Breast epithelium (tissue), 3 donors: ENCODE data around the gene ZNF813.
A peak's percentile ranks its signal among the peaks of the same experiment; 100 is the strongest.
"Not testable (repeated sequence)": the region's sequence is repeated elsewhere in the genome, so short reads cannot be mapped to it uniquely, and the experiment has no call there.

Source experiments
- POLR2A ChIP-seq: fragments of 450-650 bp; IDR thresholded peaks from one replicate; pipeline ENCODE4 v1.6.1; 2016; ENCODE audit warnings: antibody characterized with exemption, mild to moderate bottlenecking, moderate library complexity
- POLR2AphosphoS5 ChIP-seq, 3 donors: sonication (generic); formaldehyde crosslinking; IDR thresholded peaks; one replicate each; pipeline ENCODE4 v1.6.1; 2017; ENCODE audit warnings: antibody characterized with exemption in 3 of 3
- TF ChIP-seq, protein P1 (sequence below), 3 donors: fragments of 450-650 bp; IDR thresholded peaks; one replicate each; pipeline ENCODE4 v1.5.1; 2016 to 2017; ENCODE audit warnings: antibody characterized with exemption in 3 of 3, mild to moderate bottlenecking in 3 of 3, moderate library complexity in 3 of 3

DNA sequence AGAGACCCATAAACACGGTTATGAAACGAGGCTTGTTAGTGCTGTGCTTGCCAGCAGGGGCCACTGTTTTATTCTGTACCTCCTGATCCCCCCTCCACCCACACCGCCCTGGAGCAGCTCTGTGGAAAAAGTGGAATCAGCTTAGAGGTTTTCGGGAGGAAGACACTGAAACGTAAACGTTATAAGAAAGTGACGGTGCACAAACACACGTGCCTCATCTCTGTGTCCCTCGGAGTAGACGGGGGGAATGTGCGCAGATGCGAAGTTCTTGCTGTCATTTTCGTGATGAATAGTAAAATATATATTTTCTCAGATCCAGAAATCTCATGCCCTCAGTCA is 36.8 kb downstream of the ZNF813 start:
- TF ChIP-seq, protein P1, sequence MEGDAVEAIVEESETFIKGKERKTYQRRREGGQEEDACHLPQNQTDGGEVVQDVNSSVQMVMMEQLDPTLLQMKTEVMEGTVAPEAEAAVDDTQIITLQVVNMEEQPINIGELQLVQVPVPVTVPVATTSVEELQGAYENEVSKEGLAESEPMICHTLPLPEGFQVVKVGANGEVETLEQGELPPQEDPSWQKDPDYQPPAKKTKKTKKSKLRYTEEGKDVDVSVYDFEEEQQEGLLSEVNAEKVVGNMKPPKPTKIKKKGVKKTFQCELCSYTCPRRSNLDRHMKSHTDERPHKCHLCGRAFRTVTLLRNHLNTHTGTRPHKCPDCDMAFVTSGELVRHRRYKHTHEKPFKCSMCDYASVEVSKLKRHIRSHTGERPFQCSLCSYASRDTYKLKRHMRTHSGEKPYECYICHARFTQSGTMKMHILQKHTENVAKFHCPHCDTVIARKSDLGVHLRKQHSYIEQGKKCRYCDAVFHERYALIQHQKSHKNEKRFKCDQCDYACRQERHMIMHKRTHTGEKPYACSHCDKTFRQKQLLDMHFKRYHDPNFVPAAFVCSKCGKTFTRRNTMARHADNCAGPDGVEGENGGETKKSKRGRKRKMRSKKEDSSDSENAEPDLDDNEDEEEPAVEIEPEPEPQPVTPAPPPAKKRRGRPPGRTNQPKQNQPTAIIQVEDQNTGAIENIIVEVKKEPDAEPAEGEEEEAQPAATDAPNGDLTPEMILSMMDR (IDR thresholded peaks at IDR 0.05) = peak in 1 of 3 donors; percentile 9
- TF ChIP-seq POLR2AphosphoS5 (IDR thresholded peaks at IDR 0.05); POLR2A: not testable (repeated sequence)
